Measurements from ENCODE around the gene ACOXL.

Gene ACOXL

DNA sequence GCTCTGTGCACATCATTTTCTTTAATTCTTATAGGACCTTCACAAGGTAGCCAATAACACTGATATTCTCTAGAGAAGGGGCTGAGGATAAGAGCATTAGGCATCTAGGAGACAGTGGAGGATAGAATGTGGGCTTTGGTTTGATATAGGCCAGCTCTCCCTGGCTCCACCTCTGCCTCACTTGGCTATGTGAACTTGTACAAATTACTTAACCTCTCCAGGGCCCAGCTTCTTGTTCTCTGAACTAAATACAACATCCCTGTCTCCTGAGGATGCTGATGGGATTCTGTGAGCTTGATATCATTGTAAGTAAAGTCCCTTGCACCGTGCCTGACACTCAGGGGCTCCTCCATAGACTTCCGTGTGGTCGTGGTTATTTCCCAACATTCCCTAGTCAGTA is 87.3 kb downstream of the ACOXL start:
- Mint-ChIP-seq H3K27me3 (ENCODE audit: low read depth, poor library complexity) (peaks cover 11% of the 10 kb centered on the region), H3K27ac (no peak overlapping the region), H3K9me3 (peaks cover 13% of the 10 kb centered on the region), H3K4me1 (no peaks in the 10 kb centered on the region), H3K4me3 (no peak overlapping the region), H3K36me3 (ENCODE audit: low read depth) (no peaks in the 10 kb centered on the region)
- DNase-seq, result no peak
- TF ChIP-seq CTCF (IDR thresholded peaks at IDR 0.05), result no peak

DNA sequence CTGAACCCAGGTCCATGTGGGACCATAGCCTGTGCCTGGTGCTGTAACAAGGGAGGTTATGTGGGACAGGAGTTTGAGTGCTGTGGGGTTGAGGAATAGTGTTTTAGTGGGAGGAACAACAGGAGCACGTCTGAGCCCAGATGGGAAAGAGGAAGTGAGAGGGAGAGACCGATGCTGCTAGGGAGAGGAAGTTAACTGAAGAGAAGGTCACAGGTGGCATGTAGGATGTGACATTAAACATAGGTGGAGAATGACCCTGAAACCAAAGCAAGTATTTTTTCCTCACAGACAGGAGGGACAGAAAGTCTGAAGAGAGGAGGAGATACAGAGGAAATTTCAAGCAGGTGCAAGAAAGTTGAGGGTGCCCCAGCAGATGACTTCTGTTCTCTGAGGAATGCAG is 87.8 kb downstream of the ACOXL start:
- Mint-ChIP-seq H3K4me1 (no peaks in the 10 kb centered on the region), H3K36me3 (ENCODE audit: low read depth) (peaks cover 1% of the 10 kb centered on the region), H3K9me3 (peaks cover 17% of the 10 kb centered on the region), H3K27ac (no peak overlapping the region), H3K27me3 (ENCODE audit: low read depth, poor library complexity) (peaks cover 11% of the 10 kb centered on the region), H3K4me3 (no peak overlapping the region)
- TF ChIP-seq CTCF (IDR thresholded peaks at IDR 0.05), result no peak
- DNase-seq, result no peak

GRCh38 chr2:110823165-110823564 is 90.8 kb downstream of the ACOXL start:
- no peak for DNase-seq
- no peak overlapping the region for H3K4me3 Mint-ChIP-seq
- peaks cover 13% of the 10 kb centered on the region for H3K27me3 Mint-ChIP-seq (ENCODE audit: low read depth, poor library complexity)
- H3K4me1 Mint-ChIP-seq, result no peaks in the 10 kb centered on the region
- peaks cover 5% of the 10 kb centered on the region for H3K36me3 Mint-ChIP-seq (ENCODE audit: low read depth)
- no peak for TF ChIP-seq CTCF (IDR thresholded peaks at IDR 0.05)
- H3K27ac Mint-ChIP-seq, result no peak overlapping the region
- H3K9me3 Mint-ChIP-seq, result peaks cover 22% of the 10 kb centered on the region

- no peaks in the 10 kb centered on the region for H3K4me1 Mint-ChIP-seq
- H3K27me3 Mint-ChIP-seq (ENCODE audit: low read depth, poor library complexity), result peaks cover 3% of the 10 kb centered on the region
- no peak overlapping the region for H3K27ac Mint-ChIP-seq
- no peak overlapping the region for H3K4me3 Mint-ChIP-seq
- H3K36me3 Mint-ChIP-seq (ENCODE audit: low read depth), result peaks cover 5% of the 10 kb centered on the region
- H3K9me3 Mint-ChIP-seq, result peaks cover 22% of the 10 kb centered on the region
- TF ChIP-seq CTCF (IDR thresholded peaks at IDR 0.05), result no peak
- no peak for DNase-seq
Measured at GRCh38 chr2:110827511-110827910, 95.1 kb downstream of the ACOXL start.

DNA sequence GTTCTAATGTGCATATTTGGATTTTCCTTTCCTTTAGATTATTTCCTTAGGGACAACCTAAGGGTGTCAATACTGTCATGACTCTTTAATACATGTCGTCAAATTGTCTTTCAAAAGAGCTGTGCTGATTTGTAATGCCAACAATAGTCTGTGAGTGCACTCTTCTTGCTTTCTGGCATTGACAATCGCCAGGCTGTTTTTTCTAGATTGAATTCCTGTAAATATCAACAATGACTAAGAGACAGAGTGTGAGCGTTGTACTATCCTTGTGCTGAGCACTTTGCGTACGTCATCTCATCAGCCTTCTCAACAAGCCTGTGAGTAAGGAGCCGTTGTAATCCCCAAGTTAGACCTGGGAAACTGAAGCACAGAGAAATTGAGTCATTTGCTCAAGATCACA is 96.0 kb downstream of the ACOXL start:
- DNase-seq, result no peak
- TF ChIP-seq CTCF (IDR thresholded peaks at IDR 0.05), result no peak
- no peaks in the 10 kb centered on the region for H3K4me1 Mint-ChIP-seq
- peaks cover 5% of the 10 kb centered on the region for H3K36me3 Mint-ChIP-seq (ENCODE audit: low read depth)
- H3K4me3 Mint-ChIP-seq, result no peak overlapping the region
- H3K27me3 Mint-ChIP-seq (ENCODE audit: low read depth, poor library complexity), result peaks cover 3% of the 10 kb centered on the region
- H3K27ac Mint-ChIP-seq, result no peak overlapping the region
- peaks cover 22% of the 10 kb centered on the region for H3K9me3 Mint-ChIP-seq

DNA sequence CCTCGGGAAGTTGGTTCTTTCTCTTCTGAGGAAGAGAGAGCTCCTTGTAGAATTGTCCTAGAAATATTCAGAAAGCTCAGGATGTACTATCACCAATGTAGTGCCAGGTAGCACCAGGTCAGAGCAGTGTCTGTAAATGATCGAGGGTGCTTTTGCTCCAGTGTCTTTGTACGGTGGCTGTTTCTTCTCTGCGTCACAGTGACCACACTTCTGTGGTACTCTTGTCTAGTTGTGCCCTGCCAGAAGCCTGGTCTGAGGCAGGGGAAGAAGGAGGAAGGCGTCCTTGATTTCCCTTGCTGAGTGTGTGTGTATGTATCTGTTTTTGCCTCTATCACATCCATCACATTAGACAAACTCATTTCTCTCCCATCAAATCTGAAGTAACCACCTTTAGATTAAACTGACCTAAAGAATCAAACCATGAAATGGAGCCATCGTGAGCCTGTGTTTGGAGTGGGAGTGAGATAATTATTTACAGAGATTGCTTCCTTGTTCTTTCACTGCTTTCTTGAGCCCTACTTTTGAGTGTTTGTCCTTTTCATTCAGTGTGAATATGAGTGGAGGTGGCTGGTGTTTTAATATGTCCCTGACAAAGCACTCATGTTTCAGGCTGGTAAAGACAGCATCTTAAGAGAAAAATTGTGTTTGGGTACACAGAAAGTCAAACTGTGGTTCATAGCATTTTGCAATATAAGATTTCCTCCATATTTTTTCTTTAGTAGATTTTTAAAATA is 97.2 kb downstream of the ACOXL start:
- no peaks in the 10 kb centered on the region for H3K4me1 Mint-ChIP-seq
- TF ChIP-seq CTCF (IDR thresholded peaks at IDR 0.05), result no peak
- H3K36me3 Mint-ChIP-seq (ENCODE audit: low read depth), result peaks cover 5% of the 10 kb centered on the region
- H3K9me3 Mint-ChIP-seq, result peaks cover 10% of the 10 kb centered on the region
- H3K4me3 Mint-ChIP-seq, result no peak overlapping the region
- DNase-seq, result no peak
- no peak overlapping the region for H3K27ac Mint-ChIP-seq
- H3K27me3 Mint-ChIP-seq (ENCODE audit: low read depth, poor library complexity), result peaks cover 6% of the 10 kb centered on the region

All from nephron progenitor cell (in vitro differentiated cells).